HCT116 (cell line): Measurements from ENCODE around the gene SPRED3.

Experiments
- CEBPB ChIP-seq: IDR thresholded peaks from 2 replicates; pipeline ENCODE4 v1.6.1; 2012; ENCODE audit warnings: low read depth
- ZFX ChIP-seq: fragments of 450-650 bp; IDR thresholded peaks from 2 replicates; pipeline ENCODE4 v1.6.1; 2017

- TF ChIP-seq CEBPB (no peak), ZFX (no peak)
Observed at GRCh38 chr19:38400361-38400760, 11.9 kb downstream of the SPRED3 start.
